Uterus (tissue), 2 donors: Measurements from ENCODE around the gene BPIFB6.

Experiments used
- CTCF ChIP-seq, 4 experiments: fragments of 200-600 bp in 2 of 4; fragments of 450-650 bp in 2 of 4; sonication (generic) in 2 of 4; IDR thresholded peaks; one replicate each; pipeline ENCODE4 v1.5.1; 2016 to 2019; ENCODE audit warnings: antibody characterized with exemption in 4 of 4, mild to moderate bottlenecking in 2 of 4, moderate library complexity in 1 of 4
- POLR2A ChIP-seq, 2 donors: fragments of 450-650 bp; IDR thresholded peaks; one replicate each; pipeline ENCODE4 v1.6.1; 2016; ENCODE audit warnings: antibody characterized with exemption in 2 of 2, mild to moderate bottlenecking in 1 of 2, moderate library complexity in 1 of 2

- no peak for TF ChIP-seq CTCF (IDR thresholded peaks at IDR 0.05)
- TF ChIP-seq POLR2A (IDR thresholded peaks at IDR 0.05), result no peak
Measured at GRCh38 chr20:33024609-33025317, 6.7 kb upstream of the BPIFB6 start.
